GM12801 (cell line): Measurements from ENCODE around the gene LRRC28.

ENCODE experiments used
- TF ChIP-seq, protein P1 (sequence below): IDR thresholded peaks from one replicate; pipeline ENCODE4 v1.5.1; 2011; ENCODE audit warnings: control low read depth; ENCODE audit not compliant: insufficient read length; ENCODE audit errors: extremely low read depth

The LRRC28 gene

GRCh38 chr15:99250494-99250856 lies 806 bp upstream of the LRRC28 start:
- TF ChIP-seq, protein P1, sequence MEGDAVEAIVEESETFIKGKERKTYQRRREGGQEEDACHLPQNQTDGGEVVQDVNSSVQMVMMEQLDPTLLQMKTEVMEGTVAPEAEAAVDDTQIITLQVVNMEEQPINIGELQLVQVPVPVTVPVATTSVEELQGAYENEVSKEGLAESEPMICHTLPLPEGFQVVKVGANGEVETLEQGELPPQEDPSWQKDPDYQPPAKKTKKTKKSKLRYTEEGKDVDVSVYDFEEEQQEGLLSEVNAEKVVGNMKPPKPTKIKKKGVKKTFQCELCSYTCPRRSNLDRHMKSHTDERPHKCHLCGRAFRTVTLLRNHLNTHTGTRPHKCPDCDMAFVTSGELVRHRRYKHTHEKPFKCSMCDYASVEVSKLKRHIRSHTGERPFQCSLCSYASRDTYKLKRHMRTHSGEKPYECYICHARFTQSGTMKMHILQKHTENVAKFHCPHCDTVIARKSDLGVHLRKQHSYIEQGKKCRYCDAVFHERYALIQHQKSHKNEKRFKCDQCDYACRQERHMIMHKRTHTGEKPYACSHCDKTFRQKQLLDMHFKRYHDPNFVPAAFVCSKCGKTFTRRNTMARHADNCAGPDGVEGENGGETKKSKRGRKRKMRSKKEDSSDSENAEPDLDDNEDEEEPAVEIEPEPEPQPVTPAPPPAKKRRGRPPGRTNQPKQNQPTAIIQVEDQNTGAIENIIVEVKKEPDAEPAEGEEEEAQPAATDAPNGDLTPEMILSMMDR = no peak

DNA sequence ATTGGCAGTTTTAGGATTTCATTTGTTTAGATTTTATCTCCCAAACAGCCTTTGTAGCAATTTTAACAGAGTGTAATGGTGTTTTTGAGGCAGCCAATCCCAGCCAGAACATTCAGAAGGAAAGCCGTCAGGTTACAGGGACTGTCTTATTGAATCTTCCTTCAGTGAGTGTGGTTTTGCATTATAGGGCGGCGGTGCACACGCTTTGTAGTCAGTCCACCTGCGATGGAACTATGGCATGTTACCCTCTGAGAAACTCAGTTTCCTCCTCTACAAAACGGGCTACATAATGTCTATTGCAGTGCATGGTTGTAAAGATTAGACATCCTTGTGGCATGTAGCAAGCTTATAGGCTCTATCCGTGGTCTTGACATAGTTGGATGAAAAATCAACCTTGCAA lies 1.0 kb downstream of the LRRC28 start:
- TF ChIP-seq, protein P1 = no peak

GRCh38 chr15:99253381-99254090 lies 2.3 kb downstream of the LRRC28 start:
- TF ChIP-seq, protein P1 = no peak

- TF ChIP-seq, protein P1 = no peak
Measured at GRCh38 chr15:99257107-99257750, 5.9 kb downstream of the LRRC28 start.

DNA sequence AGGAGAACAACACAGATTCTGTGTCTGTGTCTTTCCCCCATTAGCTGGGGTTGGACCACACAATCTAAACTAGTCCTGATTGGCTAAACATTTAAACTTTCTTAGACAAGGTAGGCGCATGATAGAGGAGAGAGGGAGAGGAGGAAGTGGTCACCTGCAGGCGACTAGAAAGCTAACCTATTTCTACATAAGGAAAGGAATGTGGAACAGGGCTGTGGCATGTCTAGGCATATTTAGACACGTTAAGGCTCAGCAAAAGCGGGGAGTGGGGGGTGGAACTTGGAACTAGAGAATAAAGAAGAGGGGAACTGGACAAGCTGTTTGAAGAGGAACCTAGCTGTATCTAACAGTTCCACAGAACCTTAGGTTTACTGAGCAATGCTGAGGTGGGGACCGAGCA lies 12.8 kb downstream of the LRRC28 start:
- TF ChIP-seq, protein P1 = no peak

DNA sequence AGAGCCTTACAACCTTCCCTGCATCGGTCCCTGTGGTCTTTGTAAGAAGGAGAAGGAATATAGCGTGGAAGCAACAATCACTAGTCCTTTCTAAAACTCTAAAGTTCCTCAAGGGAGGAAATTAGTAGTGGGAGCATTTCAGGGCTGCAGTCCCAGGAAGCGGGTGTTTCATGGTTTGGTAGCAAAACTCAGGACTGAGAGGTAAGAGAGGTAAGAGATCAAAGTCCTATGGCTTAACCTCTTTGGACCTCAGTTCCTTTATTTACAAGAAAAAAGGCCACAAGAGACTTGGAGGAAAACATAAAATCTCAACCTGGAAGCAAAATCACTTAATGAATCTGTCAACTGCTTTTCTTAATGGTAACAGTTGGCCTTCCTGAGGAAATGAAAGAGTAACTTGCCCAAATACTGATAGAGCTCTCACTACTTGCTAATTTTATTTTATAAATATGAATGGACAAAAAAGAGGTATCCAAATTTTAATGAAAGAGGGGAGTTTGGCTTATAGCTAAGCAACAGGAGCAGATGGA lies 14.3 kb downstream of the LRRC28 start:
- TF ChIP-seq, protein P1 = no peak

DNA sequence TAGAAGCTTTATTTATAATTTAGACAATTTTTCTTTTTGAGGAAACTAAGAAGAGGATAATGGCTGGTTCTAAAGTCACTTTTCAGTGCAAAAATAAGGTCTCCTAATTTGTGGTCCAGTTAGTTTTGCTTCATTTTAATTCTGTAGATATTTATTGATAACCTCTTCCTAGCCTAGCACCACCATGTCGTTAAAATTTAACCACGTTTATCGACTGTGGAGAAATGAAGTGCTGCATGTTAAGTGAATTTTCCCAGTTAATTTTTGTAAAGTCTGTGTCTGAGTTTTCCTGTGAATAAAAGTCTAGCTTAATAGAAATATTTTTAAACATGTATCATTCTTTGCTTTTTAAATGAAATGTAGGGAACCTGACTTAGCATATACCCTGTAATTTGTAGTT lies 16.7 kb downstream of the LRRC28 start:
- TF ChIP-seq, protein P1 = no peak
